HEK293 (cell line): ENCODE results near the gene CACNA2D1.

Experiments used
- CTCF ChIA-PET: fragments of 350-600 bp; formaldehyde crosslinking; extraction: SDS; loops from one replicate; lab custom pipeline; 2021; ENCODE audit warnings: antibody characterized with exemption; lab: Yijun Ruan, JAX
- POLR2A ChIA-PET: fragments of 300-600 bp; formaldehyde crosslinking; extraction: SDS; loops from one replicate; lab custom pipeline; 2020; ENCODE audit warnings: antibody characterized with exemption, inconsistent platforms; lab: Yijun Ruan, JAX
- H3K27ac ChIP-seq: fragments of 200-500 bp; sonication (Bioruptor generic); 2 replicates; pipeline ENCODE4 v1.5.1; 2014; ENCODE audit warnings: low read depth, low read length, control low read depth, inconsistent platforms; ENCODE audit errors: extremely low read depth
- H3K36me3 ChIP-seq, 2 experiments: fragments of 200-500 bp in 1 of 2; sonication (Bioruptor generic) in 1 of 2; 1 replicate in 1 of 2; 2 replicates in 1 of 2; pipeline ENCODE4 v1.5.1; 2014 to 2017; ENCODE audit warnings: inconsistent platforms in 2 of 2, low read length in 2 of 2; ENCODE audit not compliant: control insufficient read depth in 2 of 2, insufficient read depth in 1 of 2
- H3K4me1 ChIP-seq: fragments of 200-500 bp; sonication (Bioruptor generic); 2 replicates; pipeline ENCODE4 v1.5.1; 2014; ENCODE audit warnings: mild to moderate bottlenecking, low read length, inconsistent platforms; ENCODE audit not compliant: control insufficient read depth, insufficient read depth
- H3K4me3 ChIP-seq: 2 replicates; pipeline ENCODE4 v1.5.1; 2011; ENCODE audit warnings: low read depth, mild to moderate bottlenecking, control low read depth, low read length, moderate library complexity
- H3K9me3 ChIP-seq: fragments of 200-500 bp; sonication (Bioruptor generic); 2 replicates; pipeline ENCODE4 v1.5.1; 2014; ENCODE audit warnings: low read depth, low read length, inconsistent platforms; ENCODE audit not compliant: control insufficient read depth, insufficient read depth
- ATF2 ChIP-seq: fragments of 450-650 bp; formaldehyde crosslinking; IDR thresholded peaks from 2 replicates; pipeline ENCODE4 v1.5.1; 2016; ENCODE audit warnings: missing biosample characterization, missing genetic modification characterization, low read depth
- BCL11B ChIP-seq: fragments of 450-650 bp; formaldehyde crosslinking; IDR thresholded peaks from 2 replicates; pipeline ENCODE4 v1.5.1; 2016; ENCODE audit warnings: low read depth, missing biosample characterization, missing genetic modification characterization
- GLI2 ChIP-seq: fragments of 450-650 bp; formaldehyde crosslinking; IDR thresholded peaks from 2 replicates; pipeline ENCODE4; 2017; ENCODE audit warnings: missing biosample characterization, missing genetic modification characterization, low read depth, borderline replicate concordance
- HIC1 ChIP-seq: fragments of 450-650 bp; formaldehyde crosslinking; IDR thresholded peaks from 2 replicates; pipeline ENCODE4 v1.5.1; 2016; ENCODE audit warnings: missing biosample characterization, missing genetic modification characterization
- KLF17 ChIP-seq: fragments of 450-650 bp; formaldehyde crosslinking; IDR thresholded peaks from 2 replicates; pipeline ENCODE4 v1.5.1; 2016; ENCODE audit warnings: missing biosample characterization, missing genetic modification characterization
- WT1 ChIP-seq: fragments of 450-650 bp; formaldehyde crosslinking; IDR thresholded peaks from 2 replicates; pipeline ENCODE4 v1.5.1; 2016; ENCODE audit warnings: missing biosample characterization, missing genetic modification characterization
- ZBTB11 ChIP-seq: fragments of 450-650 bp; formaldehyde crosslinking; conservative IDR thresholded peaks from 2 replicates; pipeline ENCODE4 v1.5.1; 2016; ENCODE audit warnings: low read depth, missing biosample characterization, missing genetic modification characterization
- ZFHX2 ChIP-seq: fragments of 450-650 bp; formaldehyde crosslinking; conservative IDR thresholded peaks from 2 replicates; pipeline ENCODE4 v1.5.1; 2016; ENCODE audit warnings: missing biosample characterization, missing genetic modification characterization
- ZFP41 ChIP-seq: fragments of 450-650 bp; formaldehyde crosslinking; IDR thresholded peaks from 2 replicates; pipeline ENCODE4 v1.5.1; 2016; ENCODE audit warnings: missing biosample characterization, missing genetic modification characterization, borderline replicate concordance
- ZNF10 ChIP-seq: fragments of 450-650 bp; formaldehyde crosslinking; IDR thresholded peaks from 2 replicates; pipeline ENCODE4 v1.5.1; 2017; ENCODE audit warnings: missing biosample characterization, missing genetic modification characterization
- ZNF292 ChIP-seq: fragments of 450-650 bp; formaldehyde crosslinking; IDR thresholded peaks from 2 replicates; pipeline ENCODE4 v1.5.1; 2016; ENCODE audit warnings: low read depth, missing biosample characterization, missing genetic modification characterization, borderline replicate concordance
- ZNF335 ChIP-seq: fragments of 450-650 bp; formaldehyde crosslinking; conservative IDR thresholded peaks from 2 replicates; pipeline ENCODE4 v1.5.1; 2016; ENCODE audit warnings: missing biosample characterization, missing genetic modification characterization
- ZNF362 ChIP-seq: fragments of 450-650 bp; formaldehyde crosslinking; IDR thresholded peaks from 2 replicates; pipeline ENCODE4 v1.5.1; 2016; ENCODE audit warnings: missing biosample characterization, missing genetic modification characterization
- ZNF391 ChIP-seq: fragments of 450-650 bp; formaldehyde crosslinking; IDR thresholded peaks from 2 replicates; pipeline ENCODE4 v1.5.1; 2016; ENCODE audit warnings: low read depth, missing biosample characterization, missing genetic modification characterization, borderline replicate concordance
- ZNF404 ChIP-seq: fragments of 450-650 bp; formaldehyde crosslinking; IDR thresholded peaks from 2 replicates; pipeline ENCODE4 v1.5.1; 2017; ENCODE audit warnings: missing biosample characterization, missing genetic modification characterization
- ZNF433 ChIP-seq: fragments of 450-650 bp; formaldehyde crosslinking; IDR thresholded peaks from 2 replicates; pipeline ENCODE4 v1.5.1; 2016; ENCODE audit warnings: missing biosample characterization, missing genetic modification characterization, low read depth
- ZNF488 ChIP-seq: fragments of 450-650 bp; formaldehyde crosslinking; IDR thresholded peaks from 2 replicates; pipeline ENCODE4 v1.5.1; 2016; ENCODE audit warnings: missing biosample characterization, missing genetic modification characterization
- ZNF513 ChIP-seq: fragments of 450-650 bp; IDR thresholded peaks from 2 replicates; pipeline ENCODE4 v1.5.1; 2018; ENCODE audit warnings: missing biosample characterization, missing genetic modification characterization
- ZNF514 ChIP-seq: fragments of 450-650 bp; formaldehyde crosslinking; IDR thresholded peaks from 2 replicates; pipeline ENCODE4 v1.5.1; 2016; ENCODE audit warnings: missing biosample characterization, missing genetic modification characterization
- ZNF530 ChIP-seq: fragments of 450-650 bp; formaldehyde crosslinking; IDR thresholded peaks from 2 replicates; pipeline ENCODE4 v1.5.1; 2016; ENCODE audit warnings: low read depth, missing biosample characterization, missing genetic modification characterization
- ZNF580 ChIP-seq: fragments of 450-650 bp; formaldehyde crosslinking; IDR thresholded peaks from 2 replicates; pipeline ENCODE4 v1.5.1; 2016; ENCODE audit warnings: missing biosample characterization, missing genetic modification characterization
- ZNF707 ChIP-seq: fragments of 450-650 bp; formaldehyde crosslinking; IDR thresholded peaks from 2 replicates; pipeline ENCODE4 v1.5.1; 2016; ENCODE audit warnings: missing biosample characterization, missing genetic modification characterization
- ZNF76 ChIP-seq: fragments of 450-650 bp; formaldehyde crosslinking; IDR thresholded peaks from 2 replicates; pipeline ENCODE4; 2016; ENCODE audit warnings: low read depth, missing biosample characterization, missing genetic modification characterization, borderline replicate concordance

CACNA2D1 gene

GRCh38 chr7:82468435-82468834 lies 24.9 kb upstream of the CACNA2D1 start:
- Histone ChIP-seq H3K27ac (no peak overlapping the region), H3K36me3 (no peaks in the 10 kb centered on the region), H3K4me3 (no peak overlapping the region), H3K4me1 (no peaks in the 10 kb centered on the region), H3K9me3 (no peaks in the 10 kb centered on the region)
- POLR2A ChIA-PET: no interaction called here
- TF ChIP-seq ZBTB11 (tag by site-specific recombination) (no peak), ZNF335 (tag by site-specific recombination) (no peak), ZNF391 (no peak), ZNF10 (tag by site-specific recombination) (no peak), ZNF514 (tag by site-specific recombination) (no peak), ZNF404 (tag by site-specific recombination) (no peak), ZNF362 (no peak), ZNF707 (tag by site-specific recombination) (no peak), ATF2 (tag by site-specific recombination) (no peak), ZNF580 (tag by site-specific recombination) (no peak), GLI2 (tag by site-specific recombination) (no peak)
- CTCF ChIA-PET: interaction anchor here (0.6 to 1.1 kb wide), 2 partner anchors 13 to 154 kb away, joined by 3 to 4 read pairs; no protein-coding TSS in a partner anchor

GRCh38 chr7:82467020-82467419 lies 23.4 kb upstream of the CACNA2D1 start:
- Histone ChIP-seq H3K4me3 (no peak overlapping the region), H3K9me3 (no peaks in the 10 kb centered on the region), H3K4me1 (no peaks in the 10 kb centered on the region), H3K27ac (no peak overlapping the region), H3K36me3 (no peaks in the 10 kb centered on the region)
- ChIA-PET POLR2A (no interaction called here), CTCF (interaction anchor here (1.1 to 1.3 kb wide), 2 partner anchors 14 to 15 kb away, joined by 4 to 5 read pairs; no protein-coding TSS in a partner anchor)
- TF ChIP-seq ZNF433 (tag by site-specific recombination) (no peak), WT1 (tag by site-specific recombination) (no peak), ZNF292 (tag by site-specific recombination) (no peak), ZNF530 (tag by site-specific recombination) (no peak), BCL11B (tag by site-specific recombination) (no peak), HIC1 (no peak), ZNF76 (tag by site-specific recombination) (no peak), ZFHX2 (tag by site-specific recombination) (no peak), ZNF488 (tag by site-specific recombination) (no peak), ZFP41 (tag by site-specific recombination) (no peak), ZNF513 (tag by site-specific recombination) (no peak), KLF17 (no peak)
